ENCODE measurements around the gene TRAF1.

DNA sequence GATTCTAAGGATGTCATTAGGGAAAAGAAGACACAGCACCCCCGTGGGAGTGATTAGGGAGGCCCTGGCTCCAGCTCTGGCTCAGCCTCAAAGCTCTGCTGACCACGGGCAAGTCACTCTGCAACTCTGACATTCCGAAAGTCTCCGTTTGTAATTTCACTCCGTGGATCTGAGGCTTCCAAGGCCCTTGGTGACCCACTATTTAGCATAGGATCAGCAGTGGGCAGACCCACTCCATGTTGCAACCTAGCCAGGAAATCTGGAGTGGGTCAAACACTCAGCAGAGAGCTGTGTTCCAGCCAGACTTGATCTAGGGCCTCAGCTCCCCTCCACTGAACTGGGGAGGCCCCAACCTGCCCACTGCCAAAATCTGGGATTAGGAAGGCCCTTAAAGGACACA is 61.4 kb downstream of the TRAF1 start:
- TF ChIP-seq, protein P1, sequence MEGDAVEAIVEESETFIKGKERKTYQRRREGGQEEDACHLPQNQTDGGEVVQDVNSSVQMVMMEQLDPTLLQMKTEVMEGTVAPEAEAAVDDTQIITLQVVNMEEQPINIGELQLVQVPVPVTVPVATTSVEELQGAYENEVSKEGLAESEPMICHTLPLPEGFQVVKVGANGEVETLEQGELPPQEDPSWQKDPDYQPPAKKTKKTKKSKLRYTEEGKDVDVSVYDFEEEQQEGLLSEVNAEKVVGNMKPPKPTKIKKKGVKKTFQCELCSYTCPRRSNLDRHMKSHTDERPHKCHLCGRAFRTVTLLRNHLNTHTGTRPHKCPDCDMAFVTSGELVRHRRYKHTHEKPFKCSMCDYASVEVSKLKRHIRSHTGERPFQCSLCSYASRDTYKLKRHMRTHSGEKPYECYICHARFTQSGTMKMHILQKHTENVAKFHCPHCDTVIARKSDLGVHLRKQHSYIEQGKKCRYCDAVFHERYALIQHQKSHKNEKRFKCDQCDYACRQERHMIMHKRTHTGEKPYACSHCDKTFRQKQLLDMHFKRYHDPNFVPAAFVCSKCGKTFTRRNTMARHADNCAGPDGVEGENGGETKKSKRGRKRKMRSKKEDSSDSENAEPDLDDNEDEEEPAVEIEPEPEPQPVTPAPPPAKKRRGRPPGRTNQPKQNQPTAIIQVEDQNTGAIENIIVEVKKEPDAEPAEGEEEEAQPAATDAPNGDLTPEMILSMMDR (IDR thresholded peaks at IDR 0.05) = no peak
- TF ChIP-seq POLR2A (IDR thresholded peaks at IDR 0.05) (no peak), POLR2AphosphoS5 (IDR thresholded peaks at IDR 0.05) (no peak), EP300 (IDR thresholded peaks at IDR 0.05) (no peak)
